GM19372 (cell line): ENCODE data around the gene PDK2.

Source experiments
- ATAC-seq: cut with Tn5 transposase; IDR thresholded peaks from one replicate; pipeline ENCODE4 v1.9.1; 2021; ENCODE audit warnings: mild to moderate bottlenecking, low read depth, moderate library complexity; ENCODE audit not compliant: unreplicated experiment

Gene PDK2

DNA sequence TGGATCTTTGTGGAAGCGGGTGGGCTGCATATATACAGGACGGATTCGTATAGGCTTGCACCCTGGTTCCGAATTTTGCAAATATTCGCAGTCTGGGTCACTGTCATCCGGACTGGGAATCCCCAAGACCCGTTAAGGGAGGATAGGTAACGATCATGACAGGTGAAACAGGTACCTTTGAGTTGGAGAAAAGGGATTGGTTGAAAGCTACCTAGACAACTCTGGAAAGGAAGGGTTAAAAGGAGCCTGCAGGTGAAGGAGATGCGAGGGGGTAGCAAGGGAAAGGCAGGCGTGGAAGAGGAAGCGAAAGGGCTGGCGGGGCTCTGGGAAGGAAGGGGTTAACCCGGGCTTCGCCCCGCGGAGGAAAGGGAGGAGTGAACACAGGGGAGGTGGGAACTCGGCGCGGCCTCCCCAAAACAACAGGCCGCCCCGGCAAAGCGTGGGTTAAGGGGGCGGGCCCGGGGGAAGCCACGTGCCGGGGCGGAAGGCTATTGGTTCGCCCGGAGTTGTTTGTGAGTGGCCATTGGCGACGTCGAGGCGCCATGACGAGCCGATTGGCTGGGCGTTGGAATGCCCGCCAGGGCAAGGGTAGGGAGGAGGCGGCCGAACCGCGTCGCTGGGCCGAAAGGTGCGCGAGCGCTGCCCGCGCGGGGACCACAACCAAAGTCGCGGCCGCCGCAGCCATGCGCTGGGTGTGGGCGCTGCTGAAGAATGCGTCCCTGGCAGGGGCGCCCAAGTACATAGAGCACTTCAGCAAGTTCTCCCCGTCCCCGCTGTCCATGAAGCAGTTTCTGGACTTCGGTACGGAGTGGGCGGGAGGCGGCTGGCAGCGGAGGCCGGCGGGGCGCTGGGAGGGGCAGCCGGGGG, at the start of gene PDK2:
PDK2 (plus strand) TSS at position 599 of the 867 bp plus-strand sequence; CDS start at position 684, 85 bp downstream.
- ATAC-seq: peak; percentile 91

DNA sequence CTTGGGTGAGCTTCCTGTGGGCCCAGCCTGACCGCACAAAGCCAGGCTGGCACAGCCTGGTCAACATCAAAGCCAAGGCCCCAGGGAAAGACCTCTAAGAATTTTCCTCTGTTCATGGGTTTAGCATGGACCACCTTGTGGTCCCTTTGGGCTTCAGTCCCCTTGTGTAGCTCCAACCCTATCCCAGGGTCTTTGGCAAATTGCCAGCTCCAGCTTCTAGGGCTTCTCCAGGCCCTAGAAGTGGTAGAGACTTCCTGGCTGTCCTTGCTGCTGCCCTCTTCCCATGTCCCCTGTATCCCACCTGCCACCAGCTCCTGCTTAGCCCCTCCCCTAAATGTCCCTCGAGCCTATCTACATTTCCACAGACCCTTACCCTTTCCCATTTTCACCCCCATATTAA, 49.0 kb upstream of the PDK2 start:
- ATAC-seq: no peak

DNA sequence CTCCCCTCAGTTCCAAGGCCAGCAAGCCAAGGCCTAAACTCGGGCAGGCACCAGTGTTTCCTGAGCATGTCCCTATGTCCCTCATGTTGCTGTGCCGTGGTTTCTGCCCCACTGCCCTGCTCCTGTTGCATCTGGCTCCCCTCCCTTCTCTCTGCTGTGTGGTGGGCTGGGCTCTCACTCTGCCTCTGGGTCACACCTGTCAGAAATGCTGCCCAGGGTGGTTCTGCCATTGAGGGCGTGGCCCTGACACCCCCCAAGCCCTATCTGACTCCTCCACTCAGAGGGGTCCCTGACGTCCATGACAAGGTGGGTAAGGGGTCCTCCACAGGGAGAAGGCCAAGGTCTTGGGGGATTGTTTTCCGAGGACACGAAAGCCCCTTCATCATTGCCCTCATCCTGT, 48.5 kb upstream of the PDK2 start:
- no peak for ATAC-seq

DNA sequence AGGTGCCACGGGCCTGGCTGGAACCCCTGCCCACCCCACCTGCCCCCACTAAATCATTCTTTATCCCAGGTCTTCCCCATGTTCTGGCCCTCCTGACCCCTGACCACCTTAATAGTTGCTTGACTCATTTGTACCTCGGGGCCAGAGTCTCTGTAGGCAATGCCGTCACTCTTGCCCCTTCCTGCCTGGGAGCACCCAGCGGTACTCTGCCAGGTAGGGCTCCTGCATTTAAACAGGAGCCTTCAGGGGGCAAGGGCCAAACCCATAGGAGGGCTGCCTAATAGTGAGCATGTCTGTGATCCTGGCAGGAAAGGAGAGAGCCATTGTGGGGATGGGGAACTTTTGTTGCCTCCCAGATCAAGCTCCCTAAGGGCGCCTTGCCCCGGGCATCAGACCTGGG, 48.1 kb upstream of the PDK2 start:
- no peak for ATAC-seq

DNA sequence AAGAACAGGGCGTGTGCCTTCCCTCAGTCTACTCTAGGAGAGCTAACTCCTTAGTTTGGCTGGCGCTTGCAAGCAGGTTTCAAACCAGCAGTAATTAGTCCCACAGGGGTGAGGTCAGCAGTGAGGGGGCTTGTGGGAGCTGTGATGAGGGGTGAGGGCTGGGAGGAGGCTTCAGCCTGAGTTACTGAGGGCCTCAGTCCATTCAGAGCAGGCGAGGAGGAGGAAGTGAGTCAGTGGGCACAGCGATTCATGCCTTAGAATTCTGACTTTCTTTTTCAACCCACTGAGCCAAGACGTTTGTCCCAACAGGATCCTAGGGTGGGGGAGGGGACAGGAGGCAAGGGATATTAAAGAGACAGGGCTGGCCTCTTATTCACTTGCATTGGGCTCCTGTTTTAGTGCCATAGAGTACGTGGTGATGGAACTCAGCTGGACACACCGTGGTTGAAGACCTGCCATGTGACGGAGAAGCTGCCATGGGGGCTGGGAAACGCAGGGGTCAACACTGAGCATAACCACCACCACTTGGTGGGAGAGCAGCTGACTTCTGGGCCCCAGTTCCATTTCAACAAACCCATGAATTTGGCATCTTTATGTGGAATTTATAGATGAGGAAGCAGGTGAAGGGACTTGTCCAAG, 47.5 kb upstream of the PDK2 start:
- ATAC-seq: no peak

GRCh38 chr17:50048146-50048720, 46.9 kb upstream of the PDK2 start:
- no peak for ATAC-seq

DNA sequence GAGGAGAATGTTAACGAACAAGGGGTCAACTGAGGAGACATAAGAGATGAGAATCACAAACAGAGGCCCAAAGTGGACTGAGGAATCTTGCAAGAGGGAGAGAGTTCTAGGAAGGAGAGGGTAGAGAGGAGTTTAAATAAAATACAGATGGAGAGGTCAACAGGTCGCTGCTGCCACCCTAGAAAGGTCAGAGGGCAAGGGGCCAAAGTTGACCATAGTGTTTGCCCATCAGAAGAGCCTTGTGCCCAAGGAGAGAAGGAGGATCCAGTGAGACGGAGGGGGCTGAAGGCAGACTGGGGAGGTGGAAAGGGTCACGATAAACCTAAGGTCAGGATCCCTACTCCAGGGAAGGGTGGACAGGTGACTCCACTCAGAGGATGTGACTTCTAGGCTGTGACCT, 46.2 kb upstream of the PDK2 start:
- no peak for ATAC-seq

DNA sequence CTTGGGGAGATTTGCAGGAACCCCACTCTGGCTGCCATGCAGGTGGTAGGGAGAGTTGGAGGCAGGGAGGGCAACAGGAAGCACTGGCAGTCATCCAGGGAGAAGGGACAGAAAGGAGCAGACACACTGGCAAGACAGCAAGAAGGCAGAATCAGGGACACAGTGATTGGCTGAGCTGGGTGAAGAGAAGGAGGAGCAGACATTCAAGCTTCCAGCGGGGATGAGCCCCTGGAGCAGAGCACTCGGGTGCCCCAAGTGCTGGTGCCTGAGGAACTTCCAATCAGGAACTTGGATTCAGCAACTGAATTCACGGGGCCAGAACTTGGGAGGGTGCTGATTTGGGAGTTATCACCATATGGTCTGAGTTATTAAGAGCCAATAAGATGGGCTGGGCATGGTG, 45.5 kb upstream of the PDK2 start:
- ATAC-seq: no peak

DNA sequence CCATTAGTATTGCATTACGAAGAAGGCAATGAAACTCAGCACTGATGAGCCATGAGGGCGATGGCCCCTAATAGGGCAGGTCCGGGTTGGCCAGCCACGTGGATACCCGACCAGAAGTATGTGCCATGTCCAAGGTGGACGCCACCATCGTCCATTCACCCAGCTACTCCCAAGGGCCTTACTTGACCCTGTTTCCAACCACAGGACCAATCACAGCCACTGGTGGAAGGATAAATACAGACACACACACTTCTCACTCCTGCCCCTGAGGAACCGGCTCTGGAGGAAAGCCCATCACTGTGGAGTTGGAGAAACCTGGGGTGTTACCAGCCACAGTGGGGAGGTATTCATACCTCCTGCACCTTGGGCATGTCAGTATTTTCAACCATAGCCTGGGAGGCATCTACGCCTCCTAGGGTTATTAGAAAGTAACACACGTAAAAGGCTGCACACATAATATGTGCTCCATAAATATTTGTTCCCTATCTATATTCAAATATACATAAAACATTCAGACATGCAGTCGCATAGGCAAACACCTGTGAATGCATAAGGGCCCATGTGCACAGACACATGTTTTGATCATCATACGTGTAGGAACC, 44.6 kb upstream of the PDK2 start:
- no peak for ATAC-seq

DNA sequence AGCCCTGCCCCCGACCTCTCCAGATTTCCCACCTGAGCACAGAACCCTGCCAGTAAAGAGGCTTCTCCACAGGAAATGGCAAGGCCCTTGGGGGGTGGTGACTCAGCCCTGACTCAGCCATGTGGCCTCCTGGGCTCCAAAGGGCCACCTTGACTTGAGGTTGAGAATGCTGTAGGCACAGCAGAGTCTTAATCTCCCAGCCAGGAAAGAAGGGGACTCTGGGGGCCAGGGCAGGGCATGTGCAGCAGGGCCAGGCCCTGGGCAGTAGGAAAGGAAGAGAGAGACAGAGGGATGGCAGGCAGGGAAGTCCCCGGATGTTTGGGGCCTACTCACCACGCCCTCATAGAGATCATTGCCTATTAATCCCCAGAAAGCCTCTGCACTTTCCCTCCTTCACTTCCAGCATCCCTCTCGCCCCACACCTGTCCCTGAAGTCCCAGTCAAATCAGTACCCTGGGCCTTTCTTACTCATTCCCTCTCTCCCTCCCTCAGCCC, 44.0 kb upstream of the PDK2 start:
- ATAC-seq: no peak

- no peak for ATAC-seq
Observed at GRCh38 chr17:50051606-50052005, 43.5 kb upstream of the PDK2 start.

- ATAC-seq: no peak
Observed at GRCh38 chr17:50052241-50052796, 42.8 kb upstream of the PDK2 start.

DNA sequence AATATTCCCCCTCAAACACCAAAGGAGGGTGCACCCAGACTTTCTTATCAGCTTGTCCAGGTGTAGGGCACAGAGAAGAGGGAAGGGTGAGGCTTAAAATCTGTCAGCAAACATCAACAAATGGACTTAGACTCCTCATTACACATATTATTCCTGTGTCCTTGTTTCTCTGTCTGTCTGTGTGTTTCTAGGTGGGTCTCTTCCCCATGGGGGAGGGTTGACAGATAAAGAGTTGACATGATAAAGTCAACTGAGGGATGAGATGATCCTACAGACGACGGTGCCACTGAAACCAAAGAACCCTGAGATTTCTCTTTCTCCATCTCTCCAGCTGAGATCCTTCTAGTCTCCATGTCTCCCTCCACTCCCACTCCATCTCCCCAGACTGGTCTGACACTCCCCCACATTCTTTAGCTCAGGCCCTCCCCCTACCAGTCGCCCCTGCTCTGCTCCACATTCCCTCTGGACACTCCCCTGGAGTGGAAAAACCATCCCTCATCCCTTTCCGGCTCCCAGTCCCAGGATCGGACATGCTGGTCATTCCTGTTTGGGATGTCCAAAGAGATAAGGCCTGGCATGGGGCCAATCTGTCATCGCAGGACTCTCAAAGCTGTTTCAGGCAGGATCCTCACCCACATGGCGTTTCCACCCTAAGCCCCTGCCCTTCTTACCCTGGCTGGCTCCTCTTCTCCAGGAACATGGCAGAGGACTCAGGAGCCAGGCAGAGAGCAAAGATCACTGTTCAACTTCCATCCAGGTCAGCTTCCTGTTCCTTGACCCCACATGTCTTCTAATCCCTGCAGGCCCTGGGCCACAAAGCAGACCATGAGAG, 42.1 kb upstream of the PDK2 start:
- ATAC-seq: no peak

DNA sequence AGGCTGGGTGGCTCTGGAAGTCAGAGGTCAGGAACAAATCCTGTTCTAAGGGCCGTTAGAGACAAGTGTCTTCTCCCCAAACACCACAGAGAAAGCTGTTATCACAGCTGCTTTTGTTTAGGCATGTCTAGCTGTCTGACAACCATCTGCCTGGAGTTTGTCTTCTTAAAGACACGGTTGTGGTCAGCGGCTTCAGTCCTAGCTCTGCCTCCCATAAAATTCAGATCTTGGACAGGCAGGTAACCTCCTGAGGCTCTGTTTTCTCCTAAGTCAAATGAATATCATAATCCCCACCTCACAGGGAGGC, 41.5 kb upstream of the PDK2 start:
- ATAC-seq: no peak

- ATAC-seq: no peak
Observed at GRCh38 chr17:50055055-50055425, 40.1 kb upstream of the PDK2 start.

GRCh38 chr17:50055426-50056216, 39.5 kb upstream of the PDK2 start, which contains the start of gene ITGA3:
Gene ITGA3 (plus strand): TSS chr17:50056110. CDS start chr17:50056440, 330 bp downstream.
- no peak for ATAC-seq

DNA sequence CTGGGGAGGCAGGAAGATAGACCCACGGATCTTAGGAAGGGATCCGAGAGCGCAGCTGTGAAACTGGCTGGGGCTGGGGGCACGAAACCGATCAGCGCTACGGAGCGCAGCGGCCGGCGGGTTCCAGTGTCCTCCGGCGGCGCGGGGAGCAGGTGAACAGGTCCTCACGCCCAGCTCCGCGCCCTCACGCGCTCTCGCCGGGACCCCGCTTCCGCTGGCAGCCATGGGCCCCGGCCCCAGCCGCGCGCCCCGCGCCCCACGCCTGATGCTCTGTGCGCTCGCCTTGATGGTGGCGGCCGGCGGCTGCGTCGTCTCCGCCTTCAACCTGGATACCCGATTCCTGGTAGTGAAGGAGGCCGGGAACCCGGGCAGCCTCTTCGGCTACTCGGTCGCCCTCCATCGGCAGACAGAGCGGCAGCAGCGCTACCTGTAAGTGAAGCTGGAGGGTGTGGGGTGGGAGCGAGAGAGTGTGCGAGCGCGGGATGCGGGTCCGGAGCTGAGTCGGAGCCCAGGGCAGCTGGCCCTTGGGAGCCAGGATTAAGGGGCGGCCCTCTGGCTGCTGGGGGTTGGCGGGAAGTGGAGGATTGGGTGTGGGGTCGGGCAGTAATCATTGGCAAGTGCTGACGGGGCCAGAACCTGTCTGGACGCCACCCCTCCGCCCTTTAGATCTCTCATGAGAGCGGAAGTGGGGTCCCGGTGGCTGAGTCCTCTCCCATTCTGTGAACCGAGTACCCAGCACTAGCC, 38.8 kb upstream of the PDK2 start:
- ATAC-seq: no peak

GRCh38 chr17:50056961-50057330, 38.2 kb upstream of the PDK2 start:
- ATAC-seq: no peak

DNA sequence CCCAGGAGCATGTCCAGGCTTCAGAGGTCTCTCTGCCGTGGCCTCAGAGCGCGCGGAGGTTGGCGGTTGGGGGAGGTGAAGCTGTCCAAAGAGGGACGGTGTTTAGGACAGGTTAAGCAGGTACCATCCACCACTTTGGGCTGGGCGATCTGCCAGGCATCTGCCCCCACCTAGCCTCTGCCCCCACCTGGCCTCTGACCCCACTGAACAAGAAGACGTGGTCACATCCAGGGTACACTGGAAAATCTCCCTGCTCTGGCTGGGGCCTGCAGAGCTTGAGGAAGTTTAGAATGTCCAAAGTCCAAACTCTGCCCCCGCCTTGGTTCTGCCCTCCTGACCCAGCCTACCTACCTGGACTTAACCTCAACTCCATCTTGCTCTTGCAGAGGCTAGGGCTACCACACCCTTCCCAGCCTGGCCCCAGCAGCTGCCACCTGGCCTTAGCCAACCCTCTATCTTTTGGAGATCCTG, 37.6 kb upstream of the PDK2 start:
- ATAC-seq: no peak
